ENCODE data around the gene C18orf63. TPM values are rescaled to one million over a fixed set of nuclear protein-coding genes. Genes with fewer than 3 reads are reported as not detected.

C18orf63 gene
- total RNA-seq, 1 experiment from 2014 or later: not detected

GRCh38 chr18:74286106-74286855 is 29.4 kb upstream of the C18orf63 start:
- Histone ChIP-seq H2AFZ (ENCODE audit: low read depth, low read length, poor library complexity, severe bottlenecking) (no peak overlapping the region), H3K9ac (ENCODE audit: low read length) (no peak overlapping the region), H3K27me3 (ENCODE audit: insufficient read depth, low read length) (no peaks in the 10 kb centered on the region), H3K9me3 (ENCODE audit: control insufficient read depth in 1 of 2, insufficient read depth in 1 of 2, low read depth in 1 of 2, low read length in 2 of 2) (no peaks in the 10 kb centered on the region), H3K4me3 (replicated peaks in 1 of 2; ENCODE audit: low read depth in 1 of 2, low read length in 2 of 2) (no peak overlapping the region), H3K9me2 (ENCODE audit: insufficient read depth) (no peaks in the 10 kb centered on the region), H3K36me3 (ENCODE audit: control insufficient read depth in 1 of 2, insufficient read depth in 2 of 2, low read length in 2 of 2) (no peaks in the 10 kb centered on the region; a peak in 1 of 4 replicates), H3K27ac (ENCODE audit: low read depth, low read length) (no peak overlapping the region), H3K79me2 (ENCODE audit: insufficient read depth, low read length) (no peaks in the 10 kb centered on the region), H4K20me1 (ENCODE audit: insufficient read depth) (no peaks in the 10 kb centered on the region), H3K4me2 (ENCODE audit: low read length) (no peak overlapping the region), H3K4me1 (ENCODE audit: control insufficient read depth in 1 of 2, insufficient read depth in 2 of 2, low read length in 2 of 2) (peaks cover 7 to 14% of the 10 kb centered on the region in 2 experiments; a peak in 3 of 4 replicates)
- RAD21 ChIA-PET (ENCODE audit: low non-redundant PET in 1 of 2, low total read pairs in 2 of 2, uncharacterized antibody in 2 of 2, unreplicated experiment in 2 of 2): no interaction called here
- TF ChIP-seq ZFX (IDR thresholded peaks at IDR 0.05) (no peak), ELF1 (IDR thresholded peaks at IDR 0.05; ENCODE audit: borderline replicate concordance, low read depth) (no peak), EGR1 (IDR thresholded peaks at IDR 0.05; ENCODE audit: low read depth) (no peak), SP1 (IDR thresholded peaks at IDR 0.05; ENCODE audit: low read depth) (no peak), JUND (IDR thresholded peaks at IDR 0.05) (no peak), EZH2phosphoT487 (IDR thresholded peaks at IDR 0.05; ENCODE audit: borderline replicate concordance) (no peak), POLR2A (IDR thresholded peaks at IDR 0.05; ENCODE audit: borderline replicate concordance, extremely low read depth, insufficient read depth, insufficient read length) (no peak), RAD21 (IDR thresholded peaks at IDR 0.05; ENCODE audit: low read depth) (no peak), YY1 (IDR thresholded peaks at IDR 0.05; ENCODE audit: extremely low read depth, insufficient replicate concordance, low read depth, low read length) (no peak), REST (IDR thresholded peaks at IDR 0.05; ENCODE audit: low read depth) (no peak), FOSL1 (IDR thresholded peaks at IDR 0.05; ENCODE audit: low read depth) (no peak), ZNF274 (IDR thresholded peaks at IDR 0.05; ENCODE audit: low read depth, low read length) (no peak), CEBPB (IDR thresholded peaks at IDR 0.05; ENCODE audit: low read depth) (no peak)
- TF ChIP-seq, protein P1, sequence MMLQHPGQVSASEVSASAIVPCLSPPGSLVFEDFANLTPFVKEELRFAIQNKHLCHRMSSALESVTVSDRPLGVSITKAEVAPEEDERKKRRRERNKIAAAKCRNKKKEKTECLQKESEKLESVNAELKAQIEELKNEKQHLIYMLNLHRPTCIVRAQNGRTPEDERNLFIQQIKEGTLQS (IDR thresholded peaks at IDR 0.05): no peak
- TF ChIP-seq, protein P2, sequence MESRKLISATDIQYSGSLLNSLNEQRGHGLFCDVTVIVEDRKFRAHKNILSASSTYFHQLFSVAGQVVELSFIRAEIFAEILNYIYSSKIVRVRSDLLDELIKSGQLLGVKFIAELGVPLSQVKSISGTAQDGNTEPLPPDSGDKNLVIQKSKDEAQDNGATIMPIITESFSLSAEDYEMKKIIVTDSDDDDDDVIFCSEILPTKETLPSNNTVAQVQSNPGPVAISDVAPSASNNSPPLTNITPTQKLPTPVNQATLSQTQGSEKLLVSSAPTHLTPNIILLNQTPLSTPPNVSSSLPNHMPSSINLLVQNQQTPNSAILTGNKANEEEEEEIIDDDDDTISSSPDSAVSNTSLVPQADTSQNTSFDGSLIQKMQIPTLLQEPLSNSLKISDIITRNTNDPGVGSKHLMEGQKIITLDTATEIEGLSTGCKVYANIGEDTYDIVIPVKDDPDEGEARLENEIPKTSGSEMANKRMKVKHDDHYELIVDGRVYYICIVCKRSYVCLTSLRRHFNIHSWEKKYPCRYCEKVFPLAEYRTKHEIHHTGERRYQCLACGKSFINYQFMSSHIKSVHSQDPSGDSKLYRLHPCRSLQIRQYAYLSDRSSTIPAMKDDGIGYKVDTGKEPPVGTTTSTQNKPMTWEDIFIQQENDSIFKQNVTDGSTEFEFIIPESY (IDR thresholded peaks at IDR 0.05; ENCODE audit: extremely low read depth, insufficient replicate concordance, low read length): no peak
- no peak for ATAC-seq
- POLR2A ChIA-PET: no interaction called here
- CTCF ChIA-PET: no interaction called here
- BruUV-seq (replicated peaks): no TSS peak
- DNase-seq (ENCODE audit: low read depth, low spot score): no peak
- intact Hi-C loops (cut with micrococcal nuclease): loop anchor here (5.0 kb wide), 1 partner anchor 89 kb away; no protein-coding TSS in a partner anchor

Data from HCT116 (cell line).